Endothelial cell (in vitro differentiated cells): Measurements from ENCODE around the gene PIEZO1. TPM values are rescaled to one million over a fixed set of nuclear protein-coding genes. Genes with fewer than 3 reads are reported as not detected.

Experiments used
- DNase-seq: peaks from one replicate; pipeline ENCODE4 v3.0.0; 2021; ENCODE audit warnings: low spot score
- H3K27ac Mint-ChIP-seq: one replicate; pipeline ENCODE4 v1.8.0; 2021; ENCODE audit warnings: mixed read lengths, inconsistent platforms; ENCODE audit not compliant: unreplicated experiment
- H3K27me3 Mint-ChIP-seq: one replicate; pipeline ENCODE4 v1.8.0; 2021; ENCODE audit warnings: mild to moderate bottlenecking, moderate library complexity, mixed read lengths, inconsistent platforms; ENCODE audit not compliant: unreplicated experiment
- H3K36me3 Mint-ChIP-seq: one replicate; pipeline ENCODE4 v1.8.0; 2021; ENCODE audit warnings: mild to moderate bottlenecking, low read depth, mixed read lengths, inconsistent platforms; ENCODE audit not compliant: unreplicated experiment
- H3K4me1 Mint-ChIP-seq: one replicate; pipeline ENCODE4 v1.8.0; 2021; ENCODE audit warnings: mild to moderate bottlenecking, mixed read lengths, inconsistent platforms; ENCODE audit not compliant: unreplicated experiment
- H3K4me3 Mint-ChIP-seq: one replicate; pipeline ENCODE4 v1.8.0; 2021; ENCODE audit warnings: mild to moderate bottlenecking, mixed read lengths, inconsistent platforms; ENCODE audit not compliant: unreplicated experiment
- H3K9me3 Mint-ChIP-seq: one replicate; pipeline ENCODE4 v1.8.0; 2021; ENCODE audit warnings: mixed read lengths, inconsistent platforms; ENCODE audit not compliant: unreplicated experiment
- CTCF ChIP-seq: fragments of 200-600 bp; sonication (generic); IDR thresholded peaks from one replicate; pipeline ENCODE4 v1.5.0; 2021; ENCODE audit warnings: antibody characterized with exemption; ENCODE audit not compliant: unreplicated experiment
- total RNA-seq: library from RNA; stranded (reverse); fragmentation: NEBNext Ultra II Directional; extraction: Animal tissue kit (Norgen Biotek cat#: 25700); gene quantifications from one replicate; pipeline ENCODE4 v1.2.1, GENCODE V29; 2021; ENCODE audit not compliant: unreplicated experiment

PIEZO1 gene
- total RNA-seq, 1 donor from 2014 or later, result 428 TPM

- no peak for DNase-seq
- Mint-ChIP-seq H3K27me3 (peaks cover 6% of the 10 kb centered on the region), H3K36me3 (no peaks in the 10 kb centered on the region), H3K9me3 (no peaks in the 10 kb centered on the region), H3K4me1 (peaks cover 34% of the 10 kb centered on the region), H3K27ac (no peak overlapping the region), H3K4me3 (no peak overlapping the region)
- no peak for TF ChIP-seq CTCF
Observed at GRCh38 chr16:88784856-88785105, 239 bp downstream of the PIEZO1 start.

GRCh38 chr16:88784074-88784855, 755 bp downstream of the PIEZO1 start:
- DNase-seq, result peak; percentile 80
- TF ChIP-seq CTCF, result peak; percentile 55
- peak overlapping the region; percentile 89 for H3K27ac Mint-ChIP-seq
- H3K4me1 Mint-ChIP-seq, result peaks cover 34% of the 10 kb centered on the region
- H3K9me3 Mint-ChIP-seq, result no peaks in the 10 kb centered on the region
- no peaks in the 10 kb centered on the region for H3K36me3 Mint-ChIP-seq
- H3K27me3 Mint-ChIP-seq, result peaks cover 6% of the 10 kb centered on the region
- peak overlapping the region; percentile 90 for H3K4me3 Mint-ChIP-seq

DNA sequence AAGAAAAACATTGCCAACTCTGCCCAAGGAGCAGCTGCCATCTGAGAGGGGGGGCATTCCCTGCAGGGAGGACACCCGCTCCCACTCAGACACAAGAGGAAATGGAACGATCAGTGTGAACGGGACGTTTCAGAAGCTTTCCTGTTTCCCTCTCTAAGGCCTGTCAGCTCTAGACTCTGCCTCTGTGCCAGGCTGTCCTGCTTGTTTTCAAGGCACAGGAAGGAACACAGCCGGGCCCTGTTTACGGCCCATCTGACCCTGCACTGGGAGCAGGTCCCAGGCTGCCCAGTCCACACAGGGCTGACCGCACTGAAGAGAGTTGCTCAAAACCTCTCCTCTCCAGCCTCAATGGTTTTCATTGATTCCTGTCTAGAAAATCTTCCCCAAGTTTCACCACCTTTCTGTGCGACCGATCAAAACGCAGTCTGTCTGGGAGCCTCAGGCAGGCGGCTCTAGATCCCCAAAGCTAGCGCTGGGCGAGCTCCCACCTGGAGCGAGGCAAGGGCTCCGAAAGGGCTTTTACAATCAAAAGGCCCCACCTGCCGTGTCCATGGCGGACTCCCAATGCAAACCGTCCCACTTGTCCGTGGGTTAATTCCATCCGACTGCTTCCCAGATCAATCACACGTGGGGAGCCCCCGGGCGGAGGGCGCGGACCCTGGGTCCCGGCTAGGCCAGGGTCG, 1.5 kb downstream of the PIEZO1 start:
- DNase-seq, result peak; percentile 51
- Mint-ChIP-seq H3K27ac (peak overlapping the region; percentile 94), H3K4me1 (peaks cover 34% of the 10 kb centered on the region), H3K4me3 (peak overlapping the region; percentile 93), H3K36me3 (no peaks in the 10 kb centered on the region), H3K9me3 (no peaks in the 10 kb centered on the region), H3K27me3 (peaks cover 6% of the 10 kb centered on the region)
- no peak for TF ChIP-seq CTCF

DNA sequence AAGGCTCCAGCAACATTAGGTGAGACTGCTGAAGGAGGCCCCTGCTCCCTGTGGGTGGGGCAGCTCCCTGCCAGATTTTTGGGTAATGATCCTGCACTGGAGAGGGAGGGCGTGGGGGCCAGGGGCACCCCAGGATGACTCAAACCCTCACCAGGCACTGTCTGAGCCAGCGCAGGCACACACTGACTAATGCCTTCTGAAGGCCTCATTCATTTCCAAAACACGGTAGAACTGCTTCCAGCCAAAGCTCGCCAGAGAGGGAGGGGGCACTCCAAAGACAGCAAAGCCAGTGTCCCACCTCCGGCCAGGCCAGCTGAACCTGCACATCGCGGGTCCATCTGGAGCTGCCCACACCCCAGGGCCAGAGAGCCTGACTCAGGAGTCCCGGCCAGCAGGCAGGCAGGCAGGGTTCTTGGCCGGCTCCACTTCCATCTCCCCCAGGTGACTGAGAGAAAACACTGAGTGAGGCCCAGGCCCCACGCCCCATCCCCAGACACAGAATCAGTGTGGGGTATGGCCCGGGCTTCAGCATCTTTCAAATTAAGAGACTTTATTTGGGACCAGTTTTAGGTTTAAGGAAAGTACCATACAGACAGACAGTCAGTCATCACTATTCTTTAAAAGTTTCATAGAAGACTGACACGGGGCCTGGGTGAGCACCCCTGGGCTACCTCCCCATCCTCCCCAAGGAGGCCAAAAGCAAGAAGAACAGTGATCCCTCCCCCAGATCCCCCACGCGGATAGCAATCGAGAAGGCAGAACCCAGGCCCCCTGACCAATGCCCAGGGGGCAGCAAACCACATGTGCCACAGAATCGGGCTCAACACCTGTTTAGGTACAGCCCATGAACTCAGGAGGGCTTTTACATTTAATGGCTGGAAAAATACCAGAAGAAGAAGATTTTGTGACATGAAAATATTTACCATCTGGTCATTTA, 2.3 kb downstream of the PIEZO1 start:
- Mint-ChIP-seq H3K27me3 (peaks cover 6% of the 10 kb centered on the region), H3K27ac (peak overlapping the region; percentile 94), H3K36me3 (no peaks in the 10 kb centered on the region), H3K9me3 (no peaks in the 10 kb centered on the region), H3K4me3 (peak overlapping the region; percentile 93), H3K4me1 (peaks cover 37% of the 10 kb centered on the region)
- DNase-seq, result no peak
- TF ChIP-seq CTCF, result no peak
